ENCODE measurements around the gene PIN1.
"Not testable (repeated sequence)": the region's sequence is repeated elsewhere in the genome, so short reads cannot be mapped to it uniquely, and the experiment has no call there.

Gene PIN1

DNA sequence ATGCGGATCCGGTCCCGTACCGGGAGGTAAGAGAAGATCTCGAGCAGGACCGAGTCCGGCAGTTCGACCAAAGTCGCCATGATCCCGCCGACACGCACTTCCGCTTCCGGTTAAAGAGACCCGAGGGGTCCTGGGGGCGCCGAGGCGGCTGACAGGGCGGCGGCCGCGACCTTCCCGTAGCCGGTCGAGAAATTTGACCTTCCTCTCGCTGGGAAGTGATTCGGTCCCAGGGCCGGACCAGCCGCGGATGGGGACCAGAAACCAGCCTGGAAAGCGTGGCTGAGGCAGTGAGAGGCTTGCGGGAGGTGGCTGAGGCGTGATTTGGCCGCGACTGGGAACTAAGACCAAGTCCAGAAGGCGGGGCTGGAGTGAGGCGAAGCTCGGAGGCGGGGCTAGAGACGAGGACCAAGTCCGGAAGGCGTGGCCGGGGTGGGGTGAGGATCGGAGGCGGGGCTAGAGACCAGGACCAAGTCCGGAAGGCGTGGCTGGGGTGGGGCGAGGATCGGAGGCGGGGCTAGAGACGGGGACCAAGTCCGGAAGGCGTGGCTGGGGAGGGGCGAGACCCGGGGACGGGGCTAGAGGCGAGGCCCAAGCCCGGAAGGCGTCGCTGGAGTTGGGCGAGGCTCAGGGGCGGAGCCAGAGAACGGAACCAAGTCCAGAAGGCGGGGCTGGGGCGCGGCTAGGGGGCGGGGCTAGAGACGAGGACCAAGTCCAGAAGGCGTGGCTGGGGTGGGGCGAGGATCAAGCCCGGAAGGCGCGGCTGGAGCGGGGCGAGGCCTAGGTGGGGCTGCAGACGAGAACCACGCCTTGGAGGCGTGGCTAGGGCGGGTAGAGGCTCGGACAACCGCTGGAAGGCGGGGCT is 16.2 kb upstream of the PIN1 start, which contains the start of gene FBXL12:
Gene FBXL12 (minus strand): TSS at position 346 of the 862 bp plus-strand sequence. CDS start 266 bp downstream, at position 80.
- peak; percentile 100 for DNase-seq (ENCODE audit: low read depth in 2 of 2)

- no peak for DNase-seq (ENCODE audit: low read depth in 2 of 2)
Measured at GRCh38 chr19:9819596-9819909, 15.6 kb upstream of the PIN1 start.

DNA sequence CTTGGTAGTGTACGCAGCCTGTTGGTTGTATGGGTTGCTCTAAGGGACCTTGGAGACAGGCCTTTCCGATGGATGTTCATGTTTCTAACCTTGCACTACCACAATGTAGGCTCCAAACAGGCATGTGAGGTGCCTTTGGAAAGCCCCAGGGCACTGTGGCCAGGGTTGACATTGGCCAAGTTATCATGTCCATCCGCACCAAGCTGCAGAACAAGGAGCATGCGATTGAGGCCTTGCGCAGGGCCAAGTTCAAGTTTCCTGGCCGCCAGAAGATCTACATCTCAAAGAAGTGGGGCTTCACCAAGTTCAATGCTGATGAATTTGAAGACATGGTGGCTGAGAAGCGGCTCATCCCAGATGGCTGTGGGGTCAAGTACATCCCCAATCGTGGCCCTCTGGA is 15.1 kb upstream of the PIN1 start:
- not testable (repeated sequence) for DNase-seq (ENCODE audit: low read depth in 2 of 2)

DNA sequence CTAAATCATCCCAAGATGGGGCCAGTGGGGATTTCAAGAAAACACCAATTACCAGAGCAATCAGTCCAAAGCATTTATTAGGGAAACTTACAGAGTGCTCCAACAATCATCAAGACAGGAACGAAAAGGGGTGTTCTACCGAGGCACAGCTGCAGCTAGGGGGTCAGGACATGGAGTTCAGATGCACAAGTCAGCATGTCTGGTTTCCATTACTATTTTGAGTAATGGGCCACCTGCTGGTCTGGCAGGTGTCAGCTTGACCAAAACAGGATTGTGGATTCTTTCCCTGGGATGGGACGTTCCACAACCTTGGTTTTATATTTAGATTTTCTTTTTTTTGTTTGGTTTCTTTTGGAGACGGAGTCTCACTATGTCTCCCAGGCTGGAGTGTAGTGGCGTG is 11.3 kb upstream of the PIN1 start:
- no peak for DNase-seq (ENCODE audit: low read depth in 2 of 2)

DNA sequence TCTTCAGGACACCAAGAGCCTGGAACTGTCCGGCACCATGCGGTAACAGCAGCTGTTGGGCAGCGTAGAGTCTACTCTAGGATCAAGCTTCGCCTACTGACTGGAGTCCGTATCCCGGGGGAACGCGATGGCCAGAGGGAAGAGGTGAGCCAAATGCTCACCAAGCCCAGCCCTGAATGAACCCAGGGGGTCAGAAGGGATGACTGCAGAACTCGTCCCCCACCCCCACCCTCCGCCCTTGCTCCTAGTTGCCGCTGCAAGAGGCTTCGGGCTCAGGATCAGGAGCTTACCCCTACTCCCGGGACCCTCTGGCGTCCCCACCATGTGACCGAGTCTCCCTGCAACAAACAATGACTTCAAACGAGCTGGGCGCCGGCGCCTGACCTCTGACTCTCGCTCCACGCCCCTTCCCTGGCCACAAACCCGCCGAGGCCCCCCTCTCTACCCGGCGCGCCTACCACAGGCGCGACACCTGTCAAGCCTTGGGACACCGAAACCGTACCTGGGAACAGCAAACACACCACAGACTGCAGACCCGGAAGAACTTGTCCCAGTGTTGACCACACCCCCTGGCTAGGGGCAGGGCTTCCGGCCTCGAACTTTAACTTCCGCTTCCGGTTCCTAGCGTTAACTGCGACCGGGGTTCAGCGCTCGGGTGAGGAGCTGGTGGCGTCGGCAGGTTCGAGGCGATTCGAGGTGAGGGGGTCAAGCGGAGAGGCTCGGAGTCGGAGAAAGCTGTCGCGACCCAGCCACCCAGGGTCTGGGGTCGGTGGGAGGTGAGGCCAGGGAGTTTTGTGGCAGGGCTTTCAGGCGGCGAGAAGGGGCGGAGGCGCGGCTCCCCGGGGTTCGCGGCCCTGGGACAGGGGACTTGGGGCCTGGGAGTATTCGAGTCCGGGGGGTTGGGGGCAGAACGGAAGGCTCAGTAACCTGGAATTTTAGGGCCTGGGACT is 7.6 kb upstream of the PIN1 start, which contains the start of gene UBL5:
Gene UBL5 (plus strand): TSS at position 630 of the 950 bp plus-strand sequence. CDS start 420 bp downstream, outside the sequence.
- DNase-seq (ENCODE audit: low read depth in 2 of 2), result peak; percentile 78 to 83

GRCh38 chr19:9828551-9829063 is 6.5 kb upstream of the PIN1 start:
- no peak for DNase-seq (ENCODE audit: low read depth in 2 of 2)

GRCh38 chr19:9834307-9834725 is 802 bp upstream of the PIN1 start:
- DNase-seq (ENCODE audit: low read depth in 2 of 2), result no peak

GRCh38 chr19:9835507-9835949 is 410 bp downstream of the PIN1 start:
- DNase-seq (ENCODE audit: low read depth in 2 of 2), result no peak

DNA sequence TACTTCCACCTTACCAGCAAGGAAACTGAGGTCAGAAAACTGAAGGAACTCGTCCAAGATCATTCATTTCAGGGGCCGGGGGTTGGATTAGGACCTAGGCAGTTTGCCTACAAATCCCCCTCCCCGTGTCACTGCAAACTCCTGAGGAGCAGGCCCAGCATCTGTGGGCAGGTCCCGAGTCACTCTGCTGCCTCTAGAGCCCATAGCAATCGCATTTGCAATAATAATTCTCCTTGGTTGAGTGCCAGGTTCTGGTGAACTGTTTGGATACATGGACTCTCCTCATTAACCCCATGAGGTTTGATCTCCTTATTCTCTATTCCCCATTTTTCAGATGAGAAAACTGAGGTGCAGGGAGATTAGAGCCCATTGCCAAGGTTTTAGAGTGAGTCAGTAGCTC is 903 bp downstream of the PIN1 start:
- no peak for DNase-seq (ENCODE audit: low read depth in 2 of 2)

DNA sequence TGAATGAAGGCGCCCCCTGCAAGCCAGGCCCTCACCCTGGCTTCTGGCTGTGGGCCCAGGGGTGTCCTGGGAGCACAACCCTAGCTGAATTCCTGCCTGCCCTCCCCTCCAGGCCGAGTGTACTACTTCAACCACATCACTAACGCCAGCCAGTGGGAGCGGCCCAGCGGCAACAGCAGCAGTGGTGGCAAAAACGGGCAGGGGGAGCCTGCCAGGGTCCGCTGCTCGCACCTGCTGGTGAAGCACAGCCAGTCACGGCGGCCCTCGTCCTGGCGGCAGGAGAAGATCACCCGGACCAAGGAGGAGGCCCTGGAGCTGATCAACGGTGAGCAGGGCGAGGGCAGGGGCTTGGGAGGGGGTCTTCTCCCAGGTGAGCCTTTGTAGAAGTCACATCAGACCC is 3.2 kb downstream of the PIN1 start:
- no peak for DNase-seq (ENCODE audit: low read depth in 2 of 2)

GRCh38 chr19:9839415-9839814 is 4.3 kb downstream of the PIN1 start:
- DNase-seq (ENCODE audit: low read depth in 2 of 2), result no peak

GRCh38 chr19:9842834-9843625 is 7.9 kb downstream of the PIN1 start:
- no peak for DNase-seq (ENCODE audit: low read depth in 2 of 2)

DNA sequence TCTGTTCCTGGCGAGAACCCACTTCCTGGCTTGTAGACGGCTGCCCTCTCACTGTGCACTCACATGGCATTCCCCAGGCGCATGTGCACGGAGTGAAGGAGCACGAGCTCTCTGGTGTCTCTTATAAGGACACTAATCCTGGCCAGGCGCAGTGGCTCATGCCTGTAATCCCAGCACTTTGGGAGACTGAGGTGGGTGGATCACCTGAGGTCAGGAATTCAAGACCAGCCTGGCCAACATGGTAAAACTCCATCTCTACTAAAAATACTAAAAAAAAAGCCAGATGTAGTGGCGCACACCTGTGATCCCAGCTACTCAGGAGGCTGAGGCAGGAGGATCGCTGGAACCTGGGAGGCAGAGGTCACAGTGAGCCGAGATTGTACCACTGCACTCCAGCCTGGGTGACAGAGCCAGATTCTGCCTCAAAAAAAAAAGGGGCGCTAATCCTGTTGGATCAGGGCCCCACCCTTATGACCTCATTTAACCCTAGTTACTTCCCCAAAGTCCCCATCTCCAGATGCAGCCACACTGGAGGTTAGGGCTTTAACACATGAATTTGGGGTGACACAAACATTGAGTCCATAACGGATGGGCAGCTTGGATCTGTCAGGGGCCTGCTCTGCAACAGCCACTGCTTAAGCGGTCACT is 8.6 kb downstream of the PIN1 start:
- DNase-seq (ENCODE audit: low read depth in 2 of 2), result not testable (repeated sequence)

DNA sequence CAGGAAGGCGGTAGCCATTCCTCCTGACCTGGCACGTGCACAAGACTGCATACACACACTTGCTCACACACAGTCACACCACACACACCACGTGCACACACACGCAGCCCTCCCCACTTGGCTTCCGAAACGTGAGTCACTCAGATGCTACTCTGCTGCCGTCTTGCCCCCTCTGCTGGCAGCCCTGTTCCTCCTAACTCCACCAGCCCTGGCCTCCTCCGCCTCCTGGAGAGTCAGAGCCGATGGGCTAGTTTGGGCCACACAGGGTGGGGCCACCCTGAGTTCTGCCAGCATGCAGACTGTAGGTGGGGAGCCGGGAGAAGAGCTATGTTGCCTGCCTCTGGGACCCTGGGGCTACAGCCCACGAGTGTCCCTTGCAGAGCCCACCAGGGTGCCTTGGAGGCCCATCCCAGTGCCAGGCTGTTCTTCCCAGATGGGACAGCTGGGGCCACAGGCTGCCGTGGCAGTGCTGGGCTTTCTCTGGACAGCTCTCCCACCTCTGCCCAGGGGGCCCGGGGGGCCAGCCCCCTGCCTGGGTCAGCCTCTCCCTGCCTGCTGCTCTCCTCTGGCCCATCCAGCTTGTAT is 12.1 kb downstream of the PIN1 start:
- DNase-seq (ENCODE audit: low read depth in 2 of 2), result peak; percentile 33 to 51

DNA sequence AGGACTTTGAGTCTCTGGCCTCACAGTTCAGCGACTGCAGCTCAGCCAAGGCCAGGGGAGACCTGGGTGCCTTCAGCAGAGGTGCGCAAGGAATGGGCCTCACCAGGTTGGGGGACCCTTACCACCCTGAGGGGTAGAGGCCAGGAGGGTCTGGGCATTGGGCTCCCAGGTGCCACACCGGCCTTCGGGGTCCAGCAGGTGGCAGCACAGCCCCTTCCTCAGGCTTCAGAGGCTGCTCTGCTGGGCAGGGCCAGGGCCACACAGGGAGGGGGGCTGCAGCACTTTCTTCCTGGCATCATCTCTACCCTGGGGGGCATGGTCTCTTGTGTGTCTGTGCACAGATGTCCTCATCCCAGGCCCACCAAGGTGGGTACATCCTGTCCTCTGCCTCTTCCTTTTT is 12.9 kb downstream of the PIN1 start:
- no peak for DNase-seq (ENCODE audit: low read depth in 2 of 2)

DNA sequence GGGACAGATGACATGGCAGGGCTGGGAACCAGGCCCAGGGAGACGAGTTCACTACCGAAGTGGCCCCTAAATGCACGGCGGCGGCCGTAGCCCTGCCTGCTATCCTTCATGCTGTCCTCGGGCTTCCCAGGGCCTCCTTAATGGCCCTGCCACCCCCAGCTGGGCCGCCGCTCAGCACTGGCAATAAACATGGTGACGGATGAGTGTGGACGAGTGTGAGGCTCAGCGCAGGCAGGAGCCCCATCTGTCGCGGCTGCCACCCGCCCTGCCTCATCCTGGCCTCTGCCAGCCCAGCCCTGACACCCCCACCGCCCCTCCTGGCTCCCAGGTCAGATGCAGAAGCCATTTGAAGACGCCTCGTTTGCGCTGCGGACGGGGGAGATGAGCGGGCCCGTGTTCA is 13.6 kb downstream of the PIN1 start:
- no peak for DNase-seq (ENCODE audit: low read depth in 2 of 2)

GRCh38 chr19:9849791-9850190 is 14.7 kb downstream of the PIN1 start:
- DNase-seq (ENCODE audit: low read depth in 2 of 2), result no peak

GRCh38 chr19:9850235-9850959 is 15.3 kb downstream of the PIN1 start:
- no peak for DNase-seq (ENCODE audit: low read depth in 2 of 2)

DNA sequence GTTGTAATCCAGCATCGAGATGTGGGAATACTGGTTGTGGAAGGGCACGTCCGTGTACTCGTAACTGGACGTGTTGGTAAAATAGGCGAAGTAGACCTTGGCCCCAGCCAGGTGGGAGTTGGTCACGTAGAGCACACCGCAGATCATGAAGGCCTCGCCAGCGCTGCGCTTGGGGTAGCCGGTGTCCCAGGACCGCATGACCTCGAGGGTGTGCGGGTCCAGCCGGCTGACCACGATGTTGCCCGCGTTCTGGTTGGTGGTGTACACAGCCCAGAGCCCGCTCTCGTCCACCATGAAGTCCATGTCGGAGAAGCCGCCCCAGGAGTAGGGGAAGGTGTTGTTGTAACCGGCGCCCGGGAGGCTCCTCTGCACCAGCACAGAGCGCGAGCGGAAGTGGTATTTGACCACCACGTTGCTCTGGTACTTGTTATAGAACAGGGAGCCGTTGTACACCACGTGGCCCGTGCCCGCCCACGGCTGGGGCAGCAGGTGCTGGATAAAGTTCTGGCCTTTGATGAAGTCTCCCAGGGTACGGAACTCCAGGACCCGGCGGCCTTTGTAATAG is 19.2 kb downstream of the PIN1 start:
- DNase-seq (ENCODE audit: low read depth in 2 of 2), result no peak

Data from stimulated activated CD8-positive, alpha-beta memory T cell treated with anti-CD3 and anti-CD28 coated beads, Interleukin-2, amount 100 ng/mL, for 48 hours (primary cell).